Trophoblast cell (in vitro differentiated cells and primary cell): ENCODE results near the gene EEIG2.
"Not testable (repeated sequence)": the region's sequence is repeated elsewhere in the genome, so short reads cannot be mapped to it uniquely, and the experiment has no call there.

ENCODE experiments used
- DNase-seq, 2 donors: peaks; one replicate each; pipeline ENCODE4 v3.0.0-alpha.2; 2016
- H2AFZ ChIP-seq: 2 replicates; pipeline ENCODE4 v1.6.1; 2013; ENCODE audit warnings: low read length, moderate library complexity, mild to moderate bottlenecking; ENCODE audit not compliant: insufficient read depth, poor library complexity
- H2AK5ac ChIP-seq: 2 replicates; pipeline ENCODE4 v1.6.1; 2013; ENCODE audit warnings: mild to moderate bottlenecking, low read length
- H2BK120ac ChIP-seq: 2 replicates; pipeline ENCODE4 v1.6.1; 2013; ENCODE audit warnings: low read length, mild to moderate bottlenecking, moderate library complexity; ENCODE audit not compliant: insufficient read depth, poor library complexity
- H2BK12ac ChIP-seq: 2 replicates; pipeline ENCODE4 v1.6.1; 2013; ENCODE audit warnings: mild to moderate bottlenecking, low read length, moderate library complexity
- H2BK5ac ChIP-seq: 2 replicates; pipeline ENCODE4 v1.6.1; 2013; ENCODE audit warnings: low read length, low read depth, moderate library complexity, mild to moderate bottlenecking; ENCODE audit not compliant: poor library complexity
- H3K14ac ChIP-seq: 2 replicates; pipeline ENCODE4 v1.6.1; 2013; ENCODE audit warnings: mild to moderate bottlenecking, low read length
- H3K18ac ChIP-seq: 2 replicates; pipeline ENCODE4 v1.6.1; 2013; ENCODE audit warnings: mild to moderate bottlenecking, low read length
- H3K23ac ChIP-seq: 2 replicates; pipeline ENCODE4 v1.6.1; 2013; ENCODE audit warnings: low read length
- H3K27ac ChIP-seq: 2 replicates; pipeline ENCODE4 v1.5.1; 2013; ENCODE audit warnings: low read depth, mild to moderate bottlenecking, inconsistent platforms, low read length, moderate library complexity
- H3K27me3 ChIP-seq: 2 replicates; pipeline ENCODE4 v1.6.1; 2013; ENCODE audit warnings: inconsistent platforms, mild to moderate bottlenecking, low read length, moderate library complexity; ENCODE audit not compliant: insufficient read depth
- H3K36me3 ChIP-seq, 2 experiments: 1 replicate in 1 of 2; 2 replicates in 1 of 2; pipeline ENCODE4 v1.6.1; 2013; ENCODE audit warnings: low read length in 2 of 2, mild to moderate bottlenecking in 2 of 2, moderate library complexity in 1 of 2; ENCODE audit not compliant: insufficient read depth in 2 of 2, control insufficient read depth in 1 of 2
- H3K4ac ChIP-seq: 2 replicates; pipeline ENCODE4 v1.6.1; 2013; ENCODE audit warnings: low read depth, mild to moderate bottlenecking, low read length, moderate library complexity
- H3K4me1 ChIP-seq, 2 experiments: 1 replicate in 1 of 2; 2 replicates in 1 of 2; pipeline ENCODE4 v1.6.1; 2013; ENCODE audit warnings: low read length in 2 of 2, mild to moderate bottlenecking in 2 of 2, moderate library complexity in 1 of 2; ENCODE audit not compliant: insufficient read depth in 2 of 2, control insufficient read depth in 1 of 2
- H3K4me2 ChIP-seq: 2 replicates; pipeline ENCODE4 v1.6.1; 2013; ENCODE audit warnings: inconsistent platforms, mild to moderate bottlenecking, low read length, moderate library complexity
- H3K4me3 ChIP-seq: 2 replicates; pipeline ENCODE4 v1.5.1; 2013; ENCODE audit warnings: mild to moderate bottlenecking, low read depth, low read length, inconsistent platforms
- H3K79me1 ChIP-seq: one replicate; pipeline ENCODE4 v1.6.1; 2013; ENCODE audit warnings: low read length
- H3K79me2 ChIP-seq: 2 replicates; pipeline ENCODE4 v1.6.1; 2013; ENCODE audit warnings: low read length, mild to moderate bottlenecking; ENCODE audit not compliant: control insufficient read depth, insufficient read depth, poor library complexity
- H3K9ac ChIP-seq: 2 replicates; pipeline ENCODE4 v1.6.1; 2013; ENCODE audit warnings: mild to moderate bottlenecking, low read length
- H3K9me3 ChIP-seq: 2 replicates; pipeline ENCODE4 v1.6.1; 2013; ENCODE audit warnings: low read depth, mild to moderate bottlenecking, control low read depth, inconsistent platforms, low read length; ENCODE audit not compliant: insufficient read depth
- H4K12ac ChIP-seq: 2 replicates; pipeline ENCODE4 v1.6.1; 2013; ENCODE audit warnings: low read depth, mild to moderate bottlenecking, low read length, moderate library complexity
- H4K8ac ChIP-seq: 2 replicates; pipeline ENCODE4 v1.6.1; 2013; ENCODE audit warnings: low read depth, mild to moderate bottlenecking, low read length, moderate library complexity
- H4K91ac ChIP-seq: one replicate; pipeline ENCODE4 v1.6.1; 2013; ENCODE audit warnings: low read depth, mild to moderate bottlenecking, low read length, moderate library complexity
- WGBS: extraction: QIAGEN DNeasy Blood & Tissue Kit; methylation state at CpG from one replicate; pipeline ENCODE4 v1.1.7; 2013; ENCODE audit warnings: missing lambda C conversion rate; ENCODE audit not compliant: insufficient read length, insufficient coverage; ENCODE audit errors: extremely low coverage; 5-methylcytosine and 5-hydroxymethylcytosine counted together

The EEIG2 gene

GRCh38 chr1:108541861-108542260 is 18.0 kb upstream of the EEIG2 start:
- Histone ChIP-seq H3K4me1 (no peaks in the 10 kb centered on the region), H3K27ac (no peak overlapping the region), H4K12ac (no peak overlapping the region), H3K9ac (no peak overlapping the region), H3K4me2 (no peak overlapping the region), H3K23ac (no peak overlapping the region), H3K14ac (no peak overlapping the region), H2AFZ (no peak overlapping the region), H2BK12ac (no peak overlapping the region), H3K36me3 (no peaks in the 10 kb centered on the region), H3K79me2 (no peaks in the 10 kb centered on the region), H2BK5ac (no peak overlapping the region), H2BK120ac (no peak overlapping the region), H3K27me3 (no peaks in the 10 kb centered on the region), H3K4me3 (no peak overlapping the region), H3K9me3 (no peaks in the 10 kb centered on the region), H3K18ac (no peak overlapping the region), H4K8ac (no peak overlapping the region), H3K4ac (no peak overlapping the region), H4K91ac (no peak overlapping the region), H2AK5ac (no peak overlapping the region), H3K79me1 (no peaks in the 10 kb centered on the region)
- no peak for DNase-seq
- no CpG with 5 or more reads among the region's 2 CpGs for WGBS

- H3K4me2 ChIP-seq, H3K23ac ChIP-seq, H3K4ac ChIP-seq, H2BK5ac ChIP-seq, H2AFZ ChIP-seq, H2AK5ac ChIP-seq, H3K18ac ChIP-seq, H4K12ac ChIP-seq, H3K14ac ChIP-seq, H3K79me1 ChIP-seq, H3K4me1 ChIP-seq, H3K36me3 ChIP-seq, DNase-seq, H2BK120ac ChIP-seq, H3K27ac ChIP-seq, H3K9me3 ChIP-seq, H3K79me2 ChIP-seq, H2BK12ac ChIP-seq, H3K27me3 ChIP-seq, H4K91ac ChIP-seq, H4K8ac ChIP-seq, H3K4me3 ChIP-seq, H3K9ac ChIP-seq: not testable (repeated sequence)
- no CpG with 5 or more reads among the region's 4 CpGs for WGBS
Measured at GRCh38 chr1:108547493-108547892, 12.4 kb upstream of the EEIG2 start.

- DNase-seq, result peak in 1 of 2 donors; percentile 43
- H3K27ac ChIP-seq, result no peak overlapping the region
- WGBS, result no CpG with 5 or more reads among the region's 2 CpGs
- no peak overlapping the region for H3K23ac ChIP-seq
- H3K79me2 ChIP-seq, result no peaks in the 10 kb centered on the region
- no peak overlapping the region for H3K4me2 ChIP-seq
- H3K36me3 ChIP-seq, result no peaks in the 10 kb centered on the region
- H3K9me3 ChIP-seq, result no peaks in the 10 kb centered on the region
- no peak overlapping the region for H3K9ac ChIP-seq
- H4K91ac ChIP-seq, result no peak overlapping the region
- H2AK5ac ChIP-seq, result no peak overlapping the region
- no peak overlapping the region for H3K4me3 ChIP-seq
- no peaks in the 10 kb centered on the region for H3K27me3 ChIP-seq
- H2BK120ac ChIP-seq, result no peak overlapping the region
- no peaks in the 10 kb centered on the region for H3K79me1 ChIP-seq
- no peak overlapping the region for H3K18ac ChIP-seq
- no peak overlapping the region for H3K4ac ChIP-seq
- H3K4me1 ChIP-seq, result peaks cover 0 to 3% of the 10 kb centered on the region in 2 experiments
- H4K12ac ChIP-seq, result no peak overlapping the region
- H2AFZ ChIP-seq, result no peak overlapping the region
- no peak overlapping the region for H3K14ac ChIP-seq
- no peak overlapping the region for H4K8ac ChIP-seq
- no peak overlapping the region for H2BK5ac ChIP-seq
- no peak overlapping the region for H2BK12ac ChIP-seq
Measured at GRCh38 chr1:108551137-108551862, 8.6 kb upstream of the EEIG2 start.

GRCh38 chr1:108553905-108554304 is 6.0 kb upstream of the EEIG2 start:
- Histone ChIP-seq H3K27me3 (no peaks in the 10 kb centered on the region), H3K79me1 (no peaks in the 10 kb centered on the region), H2AK5ac (no peak overlapping the region), H3K9me3 (no peaks in the 10 kb centered on the region), H3K36me3 (no peaks in the 10 kb centered on the region), H3K4me2 (no peak overlapping the region), H4K91ac (no peak overlapping the region), H3K27ac (no peak overlapping the region), H3K18ac (no peak overlapping the region), H3K4ac (no peak overlapping the region), H4K12ac (no peak overlapping the region), H3K23ac (no peak overlapping the region), H2BK12ac (no peak overlapping the region), H2AFZ (no peak overlapping the region), H3K4me1 (peaks cover 0 to 3% of the 10 kb centered on the region in 2 experiments), H3K79me2 (no peaks in the 10 kb centered on the region), H2BK5ac (no peak overlapping the region), H3K9ac (no peak overlapping the region), H3K14ac (no peak overlapping the region), H4K8ac (no peak overlapping the region), H3K4me3 (no peak overlapping the region), H2BK120ac (no peak overlapping the region)
- WGBS, result no CpG with 5 or more reads among the region's 4 CpGs
- DNase-seq, result peak in 1 of 2 donors; percentile 35
